ENCODE data around the gene MYO1C. TPM values are rescaled to one million over a fixed set of nuclear protein-coding genes. Genes with fewer than 3 reads are reported as not detected.
A peak's percentile ranks its signal among the peaks of the same experiment; 100 is the strongest.

The MYO1C gene
- total RNA-seq, 1 experiment from 2014 or later: 73.6 TPM

- H3K36me3 Mint-ChIP-seq: no peaks in the 10 kb centered on the region
- CTCF ChIA-PET: interaction anchor here (0.7 to 2.0 kb wide), 9 partner anchors 12 to 304 kb away, joined by 3 to 25 read pairs (median 4); partner anchors contain the start of genes INPP5K and SLC43A2
- peak; percentile 23 for ATAC-seq
- peaks cover 10% of the 10 kb centered on the region for H3K27me3 Mint-ChIP-seq (ENCODE audit: low read depth)
- POLR2A ChIA-PET: interaction anchor here (0.9 to 2.0 kb wide), 3 partner anchors 15 to 138 kb away, joined by 3 to 16 read pairs (median 3); partner anchors contain the start of genes INPP5K and SLC43A2
- H3K4me1 Mint-ChIP-seq: peaks cover 28% of the 10 kb centered on the region
- peak; percentile 35 for DNase-seq (ENCODE audit: low spot score)
- H3K27ac Mint-ChIP-seq: peak overlapping the region; percentile 79
- H3K9me3 Mint-ChIP-seq: no peaks in the 10 kb centered on the region
- TF ChIP-seq CTCF (IDR thresholded peaks at IDR 0.05) (no peak), SP1 (CRISPR knock-in tag; conservative IDR thresholded peaks at IDR 0.05) (peak; percentile 10; the same call in 1 of the 2 replicates), GABPB1 (CRISPR knock-in tag; IDR thresholded peaks at IDR 0.05) (0 out of 2 replicates have a peak, but pooled peaks have one; percentile 2)
- H3K4me3 Mint-ChIP-seq: peak overlapping the region; percentile 92
Measured at GRCh38 chr17:1491443-1492248, 840 bp downstream of the MYO1C start.

- Mint-ChIP-seq H3K27ac (peak overlapping the region; percentile 85), H3K36me3 (no peaks in the 10 kb centered on the region)
- no peak for TF ChIP-seq TP53 (CRISPR knock-in tag; IDR thresholded peaks at IDR 0.05)
- no peak for TF ChIP-seq ZNF416 (CRISPR knock-in tag; IDR thresholded peaks at IDR 0.05)
- no peak for TF ChIP-seq ZNF532 (CRISPR knock-in tag; IDR thresholded peaks at IDR 0.05; ENCODE audit: borderline replicate concordance)
- TF ChIP-seq SP1 (CRISPR knock-in tag; conservative IDR thresholded peaks at IDR 0.05): 0 out of 2 replicates have a peak, but pooled peaks have one; percentile 1
- TF ChIP-seq NFE2L1 (CRISPR knock-in tag; IDR thresholded peaks at IDR 0.05): no peak
- TF ChIP-seq MYBL2 (CRISPR knock-in tag; IDR thresholded peaks at IDR 0.05): no peak
- no peak for TF ChIP-seq NFYB (CRISPR knock-in tag; conservative IDR thresholded peaks at IDR 0.05; ENCODE audit: low read depth)
- no peak for TF ChIP-seq OVOL2 (CRISPR knock-in tag; IDR thresholded peaks at IDR 0.05; ENCODE audit: borderline replicate concordance)
- no peak for TF ChIP-seq CTCF (IDR thresholded peaks at IDR 0.05)
- no peak for TF ChIP-seq ATF3 (CRISPR knock-in tag; conservative IDR thresholded peaks at IDR 0.05)
- no peak for TF ChIP-seq E2F1 (CRISPR knock-in tag; IDR thresholded peaks at IDR 0.05)
- no peak for TF ChIP-seq ZNF263 (CRISPR knock-in tag; IDR thresholded peaks at IDR 0.05; ENCODE audit: low read depth)
- peak; percentile 36; the same call in 1 of the 2 replicates for TF ChIP-seq FOXK1 (CRISPR knock-in tag; IDR thresholded peaks at IDR 0.05)
- no peak for TF ChIP-seq TEAD1 (CRISPR knock-in tag; IDR thresholded peaks at IDR 0.05)
- TF ChIP-seq ATF6 (CRISPR knock-in tag; IDR thresholded peaks at IDR 0.05): no peak
- peak; percentile 59; the same call in 1 of the 2 replicates for TF ChIP-seq MAX (CRISPR knock-in tag; IDR thresholded peaks at IDR 0.05)
- TF ChIP-seq TCF7 (CRISPR knock-in tag; IDR thresholded peaks at IDR 0.05; ENCODE audit: low read depth): no peak
- TF ChIP-seq KAT7 (CRISPR knock-in tag; IDR thresholded peaks at IDR 0.05; ENCODE audit: borderline replicate concordance): no peak
Measured at GRCh38 chr17:1490643-1491442, 1.6 kb downstream of the MYO1C start.

More at GRCh38 chr17:1490643-1491442, 1.6 kb downstream of the MYO1C start:
- ATAC-seq (peak; percentile 53), DNase-seq (ENCODE audit: low spot score) (peak; percentile 82)
- POLR2A ChIA-PET: interaction anchor here (0.6 to 1.0 kb wide), 3 partner anchors 25 to 101 kb away, joined by 3 to 5 read pairs (median 4); no protein-coding TSS in a partner anchor
- no peaks in the 10 kb centered on the region for H3K9me3 Mint-ChIP-seq
- peaks cover 14% of the 10 kb centered on the region for H3K27me3 Mint-ChIP-seq (ENCODE audit: low read depth)
- CTCF ChIA-PET: interaction anchor here (1.2 to 3.8 kb wide), 2 partner anchors 25 to 125 kb away, joined by 5 to 20 read pairs; partner anchors contain the start of gene INPP5K
- H3K4me3 Mint-ChIP-seq: peak overlapping the region; percentile 81
- H3K4me1 Mint-ChIP-seq: peaks cover 28% of the 10 kb centered on the region

All from WTC11 (cell line).